T47D (cell line): ENCODE results near the gene SEC61A1.

Experiments
- DNase-seq, 2 experiments: peaks; one replicate each; pipeline versions ENCODE4 v3.0.0 to v3.0.0-alpha.2; 2011 to 2012; ENCODE audit warnings: low read depth in 1 of 2, low spot score in 1 of 2
- JUND ChIP-seq: IDR thresholded peaks from 2 replicates; pipeline ENCODE4 v1.6.1; 2012; ENCODE audit warnings: low read depth
- in situ Hi-C: cut with HindIII; loops from 2 replicates; pipeline ENCODE4 v1.10.0; 2016; ENCODE audit warnings: low sequenced_read_pairs, low pct_unique_long_range_greater_than_20kb

The SEC61A1 gene

DNA sequence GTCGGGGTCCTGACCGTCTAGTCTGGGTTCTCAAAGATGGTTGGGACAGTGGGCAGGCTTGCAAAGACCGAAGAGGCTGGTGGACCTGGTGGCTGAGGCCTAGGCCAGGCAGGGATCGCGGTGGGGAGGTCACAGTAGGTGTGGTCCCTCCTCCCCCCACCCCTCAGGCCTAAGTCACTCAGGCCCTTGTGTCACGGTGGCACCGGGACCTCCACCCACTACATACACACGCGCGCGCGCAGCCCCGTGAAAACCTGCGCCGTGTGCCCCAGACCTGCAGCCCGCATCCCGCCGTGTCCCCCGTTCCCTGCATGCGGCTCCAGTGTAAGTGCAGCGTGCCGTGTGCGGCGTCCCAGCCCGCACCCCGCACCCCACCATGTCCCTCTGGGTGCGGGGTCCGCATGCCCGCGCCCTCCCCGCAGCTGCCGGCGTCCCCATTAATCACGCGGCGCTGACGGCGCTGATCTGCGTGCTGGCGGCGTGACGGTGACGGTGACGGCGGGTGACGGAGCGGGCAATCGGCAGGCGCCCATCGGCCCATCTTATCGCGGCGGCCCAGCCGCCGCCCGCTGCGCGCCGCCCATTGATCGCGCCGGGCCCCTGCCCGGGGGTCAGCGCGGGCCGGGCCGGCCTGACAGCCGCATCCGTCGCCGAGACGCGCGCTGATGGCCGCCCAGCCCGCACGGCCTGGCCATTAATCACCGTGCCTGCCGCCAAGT is 24.4 kb downstream of the SEC61A1 start:
- in situ Hi-C loops = no loop called here
- DNase-seq = no peak
- no peak for TF ChIP-seq JUND

DNA sequence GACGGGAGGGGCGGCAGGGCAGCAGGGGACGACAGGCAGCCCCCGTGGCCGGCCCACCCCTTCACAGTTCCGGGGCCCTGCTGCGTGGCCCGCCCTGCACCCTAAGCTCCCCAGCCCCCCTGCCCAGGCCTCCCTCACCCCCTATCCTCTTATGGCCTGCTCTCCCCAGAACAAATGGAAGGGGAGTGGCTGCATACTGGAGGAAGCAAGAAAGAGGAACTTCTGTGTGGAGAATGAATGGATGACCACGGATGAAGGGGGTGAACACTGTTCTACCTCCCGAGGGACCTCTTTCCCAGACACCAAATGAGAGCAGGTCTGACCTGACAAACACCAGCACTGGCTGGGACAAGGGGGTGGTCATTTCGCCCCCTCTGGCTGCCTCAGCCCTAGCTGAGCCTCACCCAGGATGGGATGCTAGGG is 25.0 kb downstream of the SEC61A1 start:
- in situ Hi-C loops = no loop called here
- no peak for TF ChIP-seq JUND
- DNase-seq = no peak

DNA sequence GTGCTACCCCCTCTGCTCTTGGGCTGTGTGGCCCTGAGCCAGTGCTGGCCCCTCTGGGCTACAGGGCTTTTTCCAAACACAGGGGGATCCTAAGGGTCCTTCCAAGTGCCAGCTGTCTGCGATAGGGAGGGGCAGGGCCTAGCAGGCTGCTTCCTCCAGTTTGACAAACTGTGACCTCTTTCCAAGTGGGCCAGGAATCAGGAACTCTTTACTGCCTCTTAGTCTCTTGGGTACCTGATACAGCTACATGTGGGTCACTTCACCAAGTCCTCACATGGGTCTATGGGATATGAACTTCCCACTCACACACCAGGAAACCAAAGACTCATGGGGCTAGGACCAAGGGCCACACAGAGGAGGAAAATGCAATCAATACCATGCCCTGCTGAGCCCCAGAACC is 25.4 kb downstream of the SEC61A1 start:
- in situ Hi-C loops = no loop called here
- TF ChIP-seq JUND = no peak
- no peak for DNase-seq

DNA sequence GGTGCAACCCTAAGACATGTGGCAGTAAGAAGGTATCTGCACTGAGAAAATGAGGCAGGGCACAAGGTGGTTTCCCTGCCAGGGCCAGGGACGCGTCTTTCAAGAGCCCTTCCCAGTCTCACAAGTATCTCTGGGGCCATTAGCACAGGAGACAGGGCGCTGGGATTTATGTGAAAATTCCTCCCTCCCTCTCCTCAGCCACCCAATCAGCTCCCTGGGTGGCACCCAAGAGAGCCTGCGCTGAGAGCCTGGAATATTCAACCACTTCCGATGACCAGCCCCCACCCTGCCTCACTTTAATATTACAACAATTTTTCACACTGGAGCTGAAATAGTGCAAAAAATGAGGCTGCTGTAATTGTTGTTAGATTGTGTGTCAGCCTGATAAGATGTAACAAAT is 26.1 kb downstream of the SEC61A1 start:
- no peak for TF ChIP-seq JUND
- in situ Hi-C loops = no loop called here
- no peak for DNase-seq

DNA sequence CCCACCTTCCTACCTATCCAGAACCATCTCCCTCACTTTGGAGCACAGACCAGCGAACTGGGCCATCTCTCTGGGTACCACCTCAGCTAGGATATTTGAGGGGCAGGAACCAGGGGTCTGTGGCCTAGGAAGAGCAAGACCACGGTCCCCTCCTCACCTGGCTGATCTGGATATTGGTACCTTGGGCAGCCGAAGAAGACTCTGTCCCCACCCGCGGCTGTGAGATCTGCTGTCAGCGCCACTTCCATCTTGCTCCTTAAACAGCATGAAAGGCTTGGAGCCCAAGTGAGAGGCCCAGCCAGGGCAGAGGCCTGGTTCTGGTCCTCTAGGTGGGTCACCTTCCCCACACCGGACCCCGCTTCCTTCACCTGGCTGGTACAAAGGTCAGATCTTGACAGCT is 26.6 kb downstream of the SEC61A1 start:
- in situ Hi-C loops = no loop called here
- DNase-seq = no peak
- no peak for TF ChIP-seq JUND

DNA sequence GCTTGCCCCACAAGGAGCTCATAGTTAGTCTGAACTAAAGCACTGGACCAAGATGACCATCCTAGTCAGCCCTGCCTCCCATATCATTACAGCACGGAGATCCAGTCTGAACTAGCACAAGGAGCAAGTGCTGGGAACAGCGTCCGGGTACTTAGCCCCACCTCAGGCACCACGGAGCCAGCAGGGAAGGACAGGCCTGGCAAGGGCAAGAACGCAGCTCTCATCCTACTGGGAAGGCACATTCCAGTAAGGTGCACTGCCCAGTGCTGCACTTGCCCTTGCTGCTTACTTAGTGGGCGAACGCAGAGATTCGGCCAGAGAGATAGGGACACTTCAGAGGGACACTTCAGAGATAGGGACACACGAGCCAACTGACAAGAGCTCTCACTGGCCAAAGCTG is 27.6 kb downstream of the SEC61A1 start:
- in situ Hi-C loops = no loop called here

DNA sequence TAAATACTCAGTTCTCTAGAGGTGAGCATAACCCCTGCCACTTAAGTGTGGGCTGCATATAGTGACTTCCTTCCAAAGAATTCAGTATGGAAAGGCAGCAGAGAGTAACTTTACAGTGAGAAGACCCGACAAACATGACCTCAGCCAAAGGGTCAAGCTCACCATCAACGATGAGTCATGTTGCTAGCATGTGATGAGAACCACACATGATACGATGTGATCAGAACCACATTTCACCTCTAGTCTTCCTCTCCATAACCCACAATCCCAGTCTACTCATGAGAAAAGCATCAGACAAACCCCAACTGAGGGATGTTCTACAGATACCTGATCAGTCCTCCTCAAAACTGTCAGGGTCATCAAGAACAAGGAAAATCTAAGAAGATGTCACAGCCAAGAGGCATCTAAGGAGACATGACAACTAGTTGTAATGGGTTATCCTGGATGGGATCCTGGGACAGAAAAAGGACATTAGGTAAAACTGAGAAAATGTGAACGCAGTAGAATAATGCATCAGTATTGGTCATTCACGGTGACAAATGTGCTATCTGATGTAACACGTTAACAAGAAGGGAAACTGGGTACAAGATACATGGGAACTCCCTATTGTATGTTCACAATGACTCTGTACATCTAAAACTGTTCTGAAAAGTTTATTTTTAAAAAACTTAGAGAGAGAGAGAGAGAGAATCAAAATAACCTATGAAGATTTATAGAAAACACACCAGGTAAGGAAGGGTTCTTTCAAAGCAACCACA is 28.3 kb downstream of the SEC61A1 start:
- no peak for DNase-seq
- in situ Hi-C loops = no loop called here

More for the DNA sequence above, 27.6 kb downstream of the SEC61A1 start:
- TF ChIP-seq JUND = no peak
- no peak for DNase-seq

DNA sequence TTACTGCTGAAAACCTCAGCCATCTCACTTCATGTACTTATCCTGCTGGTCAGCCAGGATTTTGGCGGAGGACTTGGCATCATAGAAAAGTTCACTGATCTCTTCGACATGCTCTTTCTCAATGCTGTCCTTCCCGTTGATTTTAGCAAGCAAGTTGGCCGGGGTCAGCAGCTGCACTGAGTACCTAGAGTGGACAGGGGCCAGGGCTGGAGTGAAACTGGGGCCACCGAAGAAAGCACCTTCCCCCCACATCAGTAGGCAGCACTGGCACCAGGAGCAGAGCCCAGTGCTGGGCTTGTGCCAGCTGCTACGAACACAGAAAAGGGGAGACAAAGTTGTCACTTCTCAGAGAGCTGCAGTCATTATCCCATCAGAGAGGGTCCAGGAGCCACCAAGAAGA is 29.0 kb downstream of the SEC61A1 start:
- TF ChIP-seq JUND = no peak
- no peak for DNase-seq
- in situ Hi-C loops = no loop called here

More for the DNA sequence above, 28.3 kb downstream of the SEC61A1 start:
- no peak for TF ChIP-seq JUND

DNA sequence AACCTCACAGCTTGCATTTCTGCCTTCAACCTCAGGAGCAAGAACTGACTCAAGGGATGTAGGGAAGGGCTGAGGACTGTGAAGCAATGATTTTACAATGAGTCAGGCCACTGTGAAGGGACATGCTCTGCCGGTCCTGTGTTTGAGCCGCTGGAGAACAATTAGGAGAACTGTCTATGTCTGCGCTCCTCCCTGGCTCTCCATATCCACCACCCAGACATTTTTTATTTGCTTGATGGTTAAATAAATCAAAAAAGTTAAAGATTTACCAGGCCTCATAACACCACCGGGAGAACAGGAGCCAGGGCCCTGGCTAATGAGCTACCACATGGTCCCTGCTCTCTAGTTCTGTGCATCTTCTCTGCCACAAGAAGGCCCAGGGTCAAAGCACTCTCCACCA is 29.6 kb downstream of the SEC61A1 start:
- TF ChIP-seq JUND = no peak
- DNase-seq = no peak
- in situ Hi-C loops = no loop called here

DNA sequence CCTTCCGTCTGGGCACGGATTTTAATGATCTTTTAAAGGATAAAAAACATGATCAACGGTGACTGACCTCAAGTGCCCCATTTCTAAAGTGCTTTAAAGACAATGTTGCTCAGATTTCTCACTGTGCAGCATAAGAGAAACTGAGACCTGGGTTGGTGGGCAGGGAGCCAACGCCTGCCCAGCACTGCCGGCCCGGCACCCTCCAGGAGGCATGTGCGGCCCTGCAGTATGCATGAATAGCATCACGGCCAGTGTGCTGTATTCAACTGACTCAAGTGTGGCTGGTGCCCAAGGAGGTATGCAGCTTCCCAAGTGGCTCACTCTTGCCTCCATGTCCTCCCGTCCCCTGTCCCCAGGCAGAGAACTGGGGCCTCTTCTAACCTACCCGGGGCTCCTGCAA is 30.3 kb downstream of the SEC61A1 start:
- no peak for TF ChIP-seq JUND
- in situ Hi-C loops = no loop called here

DNA sequence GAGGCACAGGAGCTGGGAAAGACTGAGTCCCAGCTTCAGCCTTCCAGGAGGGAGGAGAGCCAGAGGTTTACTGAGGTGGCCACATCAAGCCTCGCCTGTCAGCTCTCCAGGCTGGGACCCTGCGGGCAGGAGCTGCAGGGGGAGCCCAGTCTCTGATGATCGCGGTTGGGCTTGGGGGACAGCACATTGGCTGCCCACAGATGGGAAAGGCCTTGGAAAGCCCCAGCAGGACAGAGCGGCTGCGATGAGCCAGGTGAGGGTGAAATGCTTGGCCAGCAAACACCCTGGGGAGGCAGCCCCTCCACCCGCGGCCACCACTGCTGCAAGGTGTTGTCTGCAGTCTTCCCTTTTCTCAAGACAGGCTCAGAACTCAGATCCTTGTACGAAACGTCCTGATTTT is 31.2 kb downstream of the SEC61A1 start:
- no peak for TF ChIP-seq JUND
- in situ Hi-C loops = no loop called here
- no peak for DNase-seq

More for the DNA sequence above, 30.3 kb downstream of the SEC61A1 start:
- no peak for DNase-seq

DNA sequence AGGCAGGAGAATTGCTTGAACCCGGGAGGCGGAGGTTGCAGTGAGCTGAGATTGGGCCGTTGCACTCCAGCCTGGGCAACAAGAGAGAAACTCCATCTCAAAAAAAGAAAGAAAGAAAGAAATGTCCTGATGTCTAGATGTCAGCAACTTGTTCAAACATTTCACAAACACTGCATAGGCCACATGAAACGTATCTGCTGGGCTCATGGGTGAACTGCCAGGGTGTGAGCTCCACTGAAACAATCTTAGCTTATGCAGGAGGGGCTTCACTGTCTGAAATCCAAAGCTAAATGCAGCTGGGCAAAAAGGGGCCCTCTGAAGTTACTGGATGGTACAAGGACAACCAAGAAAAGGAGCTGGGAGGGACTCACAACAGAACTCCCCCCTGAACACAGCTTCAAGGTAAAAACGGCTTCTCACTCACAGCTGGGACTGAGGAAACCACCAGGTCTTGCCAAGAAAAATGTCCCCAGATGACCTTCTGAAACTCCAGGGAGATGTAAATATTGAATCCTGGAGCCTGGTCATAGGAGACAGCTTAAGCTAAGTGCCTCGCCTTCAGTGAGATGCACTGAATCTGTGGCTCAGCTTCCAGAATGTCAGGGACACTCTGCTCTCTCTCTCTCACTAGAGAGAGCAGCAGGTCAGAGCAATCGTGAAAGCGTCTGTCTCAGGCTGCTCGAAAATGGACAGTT is 31.9 kb downstream of the SEC61A1 start:
- TF ChIP-seq JUND = no peak
- in situ Hi-C loops = no loop called here
- DNase-seq = no peak

DNA sequence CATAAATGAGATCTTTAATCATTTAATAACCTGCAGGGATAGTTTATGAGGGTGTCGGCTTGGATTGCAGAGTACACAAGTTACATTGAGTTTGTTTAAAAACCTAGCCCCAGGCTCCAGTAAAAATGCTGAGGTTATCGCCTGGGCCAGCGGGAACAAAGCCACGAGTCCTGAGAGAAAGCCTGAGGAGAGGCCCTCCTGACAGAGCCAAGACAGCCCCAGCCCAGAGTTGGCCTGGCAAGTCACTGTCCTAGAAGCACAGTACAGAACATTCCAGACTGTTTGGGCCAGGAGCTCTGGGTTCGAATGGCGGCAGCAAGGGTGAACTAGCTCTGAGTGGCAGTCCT is 32.4 kb downstream of the SEC61A1 start:
- DNase-seq = no peak
- TF ChIP-seq JUND = no peak
- in situ Hi-C loops = no loop called here
